WTC11 (cell line): ENCODE data around the gene NHSL1. TPM values are rescaled to one million over a fixed set of nuclear protein-coding genes. Genes with fewer than 3 reads are reported as not detected.

Source experiments
- ATAC-seq: fragments of 200-7000 bp; cut with Tn5 transposase; 2 replicates; pipeline ENCODE4 v1.10.0; 2021; ENCODE audit warnings: mild to moderate bottlenecking, moderate library complexity
- CTCF ChIA-PET: fragments of 300-600 bp; sonication (Branson Sonifier 250); formaldehyde crosslinking; loops from one replicate; lab custom pipeline; 2021; ENCODE audit warnings: antibody characterized with exemption; lab: Charles Lee
- POLR2A ChIA-PET: fragments of 350-600 bp; sonication (Branson Sonifier 250); formaldehyde crosslinking; loops from one replicate; lab custom pipeline; 2021; ENCODE audit warnings: antibody characterized with exemption; lab: Charles Lee
- DNase-seq: peaks from one replicate; pipeline ENCODE4 v3.0.0; 2021; ENCODE audit warnings: low spot score
- H3K27ac Mint-ChIP-seq: 2 replicates; pipeline ENCODE4 v1.8.0; 2021; ENCODE audit warnings: mixed read lengths
- H3K27me3 Mint-ChIP-seq: 2 replicates; pipeline ENCODE4 v1.8.0; 2021; ENCODE audit warnings: low read depth, mild to moderate bottlenecking, moderate library complexity, mixed read lengths
- H3K36me3 Mint-ChIP-seq: 2 replicates; pipeline ENCODE4 v1.8.0; 2021; ENCODE audit warnings: mixed read lengths
- H3K4me1 Mint-ChIP-seq: 2 replicates; pipeline ENCODE4 v1.8.0; 2022; ENCODE audit warnings: mixed read lengths
- H3K4me3 Mint-ChIP-seq: 2 replicates; pipeline ENCODE4 v1.8.0; 2021; ENCODE audit warnings: mild to moderate bottlenecking, moderate library complexity, mixed read lengths
- H3K9me3 Mint-ChIP-seq: 2 replicates; pipeline ENCODE4 v1.8.0; 2021; ENCODE audit warnings: mixed read lengths
- AFF4 ChIP-seq: sonication (generic); formaldehyde crosslinking; IDR thresholded peaks from 2 replicates; pipeline ENCODE4 v1.8.1; 2023; ENCODE audit warnings: mild to moderate bottlenecking, missing genetic modification reagents, borderline replicate concordance
- AR ChIP-seq: fragments of 250-450 bp; sonication (Bioruptor Pico); IDR thresholded peaks from 2 replicates; pipeline ENCODE4 v1.9.0; 2021; ENCODE audit warnings: mild to moderate bottlenecking
- ARID4B ChIP-seq: sonication (generic); formaldehyde crosslinking; IDR thresholded peaks from 2 replicates; pipeline ENCODE4 v1.8.0; 2023; ENCODE audit warnings: missing genetic modification reagents, mild to moderate bottlenecking, borderline replicate concordance
- CTCF ChIP-seq: fragments of 200-600 bp; IDR thresholded peaks from 2 replicates; pipeline ENCODE4 v1.8.0; 2022; ENCODE audit warnings: antibody characterized with exemption
- ELF4 ChIP-seq: sonication (generic); formaldehyde crosslinking; IDR thresholded peaks from 2 replicates; pipeline ENCODE4 v1.8.1; 2022; ENCODE audit warnings: low read depth, mild to moderate bottlenecking, moderate library complexity, missing genetic modification reagents
- EMX1 ChIP-seq: fragments of 250-450 bp; sonication (Bioruptor Pico); IDR thresholded peaks from 2 replicates; pipeline ENCODE4 v1.8.0; 2021; ENCODE audit warnings: mild to moderate bottlenecking
- FOXK1 ChIP-seq: sonication (generic); formaldehyde crosslinking; IDR thresholded peaks from 2 replicates; pipeline ENCODE4 v1.8.0; 2022; ENCODE audit warnings: mild to moderate bottlenecking, moderate library complexity, missing genetic modification reagents
- GRHL2 ChIP-seq: fragments of 250-450 bp; sonication (Bioruptor Pico); IDR thresholded peaks from 2 replicates; pipeline ENCODE4 v1.8.0; 2022; ENCODE audit warnings: mild to moderate bottlenecking, moderate library complexity; ENCODE audit not compliant: insufficient replicate concordance, severe bottlenecking
- JAZF1 ChIP-seq: fragments of 250-450 bp; sonication (Bioruptor Pico); IDR thresholded peaks from 2 replicates; pipeline ENCODE4 v1.9.0; 2021; ENCODE audit warnings: moderate library complexity, mild to moderate bottlenecking, inconsistent platforms
- MYBL2 ChIP-seq: sonication (generic); formaldehyde crosslinking; IDR thresholded peaks from 2 replicates; pipeline ENCODE4 v1.8.1; 2023; ENCODE audit warnings: mild to moderate bottlenecking, moderate library complexity, missing genetic modification reagents
- NR1H2 ChIP-seq: sonication (generic); formaldehyde crosslinking; IDR thresholded peaks from 2 replicates; pipeline ENCODE4 v1.9.0; 2021; ENCODE audit warnings: mild to moderate bottlenecking, moderate library complexity, missing genetic modification reagents
- TCF7 ChIP-seq: sonication (generic); formaldehyde crosslinking; IDR thresholded peaks from 2 replicates; pipeline ENCODE4 v1.8.0; 2022; ENCODE audit warnings: mild to moderate bottlenecking, low read depth, missing genetic modification reagents, moderate library complexity
- TP53 ChIP-seq: sonication (generic); formaldehyde crosslinking; IDR thresholded peaks from 2 replicates; pipeline ENCODE4 v1.8.1; 2023; ENCODE audit warnings: mild to moderate bottlenecking, missing genetic modification reagents
- ZNF219 ChIP-seq: sonication (generic); formaldehyde crosslinking; IDR thresholded peaks from 2 replicates; pipeline ENCODE4 v1.8.0; 2023; ENCODE audit warnings: missing genetic modification reagents, mild to moderate bottlenecking, borderline replicate concordance
- total RNA-seq: library from RNA; stranded (reverse); gene quantifications from 3 replicates; pipeline ENCODE4 v1.2.3, GENCODE V29; 2021
- TF ChIP-seq, protein P1 (sequence below): sonication (generic); formaldehyde crosslinking; conservative IDR thresholded peaks from 2 replicates; pipeline ENCODE4 v1.8.1; 2022; ENCODE audit warnings: mild to moderate bottlenecking, missing genetic modification reagents

The NHSL1 gene
- total RNA-seq, 1 experiment from 2014 or later, result 31.1 TPM

GRCh38 chr6:138520463-138520862 lies 21.2 kb upstream of the NHSL1 start:
- 0 out of 2 replicates have a peak overlapping the region, but pooled peaks have one; percentile 23 for H3K27ac Mint-ChIP-seq
- H3K27me3 Mint-ChIP-seq, result no peaks in the 10 kb centered on the region
- ATAC-seq, result no peak
- H3K4me1 Mint-ChIP-seq, result peaks cover 29% of the 10 kb centered on the region
- H3K9me3 Mint-ChIP-seq, result peaks cover 10% of the 10 kb centered on the region
- TF ChIP-seq FOXK1 (CRISPR knock-in tag), result no peak
- TF ChIP-seq NR1H2 (CRISPR knock-in tag), result no peak
- TF ChIP-seq ARID4B (CRISPR knock-in tag), result no peak
- TF ChIP-seq ZNF219 (CRISPR knock-in tag), result no peak
- TF ChIP-seq JAZF1 (CRISPR knock-in tag), result no peak
- no peak for TF ChIP-seq EMX1 (CRISPR knock-in tag)
- no peak for TF ChIP-seq TCF7 (CRISPR knock-in tag)
- TF ChIP-seq, protein P1, sequence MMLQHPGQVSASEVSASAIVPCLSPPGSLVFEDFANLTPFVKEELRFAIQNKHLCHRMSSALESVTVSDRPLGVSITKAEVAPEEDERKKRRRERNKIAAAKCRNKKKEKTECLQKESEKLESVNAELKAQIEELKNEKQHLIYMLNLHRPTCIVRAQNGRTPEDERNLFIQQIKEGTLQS (CRISPR knock-in tag), result no peak
- no peak for TF ChIP-seq AR (CRISPR knock-in tag)
- TF ChIP-seq, all 79 proteins: peak for 0
- no peak overlapping the region for H3K4me3 Mint-ChIP-seq
- H3K36me3 Mint-ChIP-seq, result peaks cover 8% of the 10 kb centered on the region
- DNase-seq, result no peak
- ChIA-PET POLR2A (no interaction called here), CTCF (interaction anchor here (0.7 to 1.3 kb wide), 2 partner anchors 10 to 56 kb away, joined by 3 read pairs; no protein-coding TSS in a partner anchor)

- peaks cover 10% of the 10 kb centered on the region for H3K9me3 Mint-ChIP-seq
- H3K36me3 Mint-ChIP-seq, result peaks cover 8% of the 10 kb centered on the region
- no peak overlapping the region for H3K27ac Mint-ChIP-seq
- H3K27me3 Mint-ChIP-seq, result no peaks in the 10 kb centered on the region; the same call in 1 of the 2 replicates
- ChIA-PET POLR2A (no interaction called here), CTCF (interaction anchor here (0.5 to 1.8 kb wide), 32 partner anchors 9 to 452 kb away, joined by 3 to 18 read pairs (median 4); partner anchors contain the start of genes HEBP2 and NHSL1)
- TF ChIP-seq AFF4 (CRISPR knock-in tag), result no peak
- no peak for TF ChIP-seq GRHL2 (CRISPR knock-in tag)
- TF ChIP-seq MYBL2 (CRISPR knock-in tag), result no peak
- TF ChIP-seq TP53 (CRISPR knock-in tag), result no peak
- TF ChIP-seq TCF7 (CRISPR knock-in tag), result no peak
- no peak for TF ChIP-seq CTCF
- TF ChIP-seq ELF4, result no peak
- ATAC-seq (no peak), DNase-seq (no peak)
- no peak overlapping the region for H3K4me3 Mint-ChIP-seq
- peaks cover 21% of the 10 kb centered on the region for H3K4me1 Mint-ChIP-seq
Measured at GRCh38 chr6:138518054-138518453, 18.8 kb upstream of the NHSL1 start.
